Measurements from ENCODE around the gene MEGF8.

MEGF8 gene

GRCh38 chr19:42286349-42287016, 39.0 kb upstream of the MEGF8 start:
- no peak for DNase-seq

GRCh38 chr19:42287017-42287826, 38.2 kb upstream of the MEGF8 start:
- DNase-seq, result no peak

GRCh38 chr19:42287827-42288107, 37.7 kb upstream of the MEGF8 start:
- no peak for DNase-seq

- peak; percentile 9 to 17 for DNase-seq
Measured at GRCh38 chr19:42288387-42288786, 37.0 kb upstream of the MEGF8 start.

- DNase-seq, result no peak
Measured at GRCh38 chr19:42288881-42289555, 36.4 kb upstream of the MEGF8 start.

- DNase-seq, result no peak
Measured at GRCh38 chr19:42289556-42290041, 35.8 kb upstream of the MEGF8 start.

- no peak for DNase-seq
Measured at GRCh38 chr19:42290136-42290522, 35.3 kb upstream of the MEGF8 start.

- DNase-seq, result peak; percentile 56 to 67
Measured at GRCh38 chr19:42290523-42291434, 34.7 kb upstream of the MEGF8 start.

GRCh38 chr19:42291435-42291810, 34.0 kb upstream of the MEGF8 start:
- DNase-seq, result no peak

GRCh38 chr19:42292042-42292960, 33.1 kb upstream of the MEGF8 start:
- DNase-seq, result no peak

GRCh38 chr19:42292963-42293362, 32.5 kb upstream of the MEGF8 start:
- no peak for DNase-seq

- DNase-seq, result no peak
Measured at GRCh38 chr19:42293540-42293939, 31.9 kb upstream of the MEGF8 start.

GRCh38 chr19:42293948-42294347, 31.5 kb upstream of the MEGF8 start:
- no peak for DNase-seq

- no peak for DNase-seq
Measured at GRCh38 chr19:42294471-42295137, 30.8 kb upstream of the MEGF8 start.

GRCh38 chr19:42295342-42295741, 30.1 kb upstream of the MEGF8 start:
- DNase-seq, result no peak

- peak; percentile 42 to 51 for DNase-seq
Measured at GRCh38 chr19:42295831-42296525, 29.5 kb upstream of the MEGF8 start.

GRCh38 chr19:42297039-42297438, 28.4 kb upstream of the MEGF8 start:
- DNase-seq, result no peak

- DNase-seq, result peak in 1 of 2 experiments; percentile 15
Measured at GRCh38 chr19:42301646-42302203, 23.7 kb upstream of the MEGF8 start, which contains the start of gene PRR19. Gene PRR19, plus strand, starts transcription at chr19:42302132. Its CDS starts 7,453 bp downstream, at chr19:42309585.

- no peak for DNase-seq
Measured at GRCh38 chr19:42303101-42303464, 22.4 kb upstream of the MEGF8 start.

GRCh38 chr19:42303876-42304275, 21.6 kb upstream of the MEGF8 start:
- no peak for DNase-seq
